GM23248 (cell line): ENCODE measurements around the gene LIME1. TPM values are rescaled to one million over a fixed set of nuclear protein-coding genes. Genes with fewer than 3 reads are reported as not detected.

Experiments used
- DNase-seq: peaks from one replicate; pipeline ENCODE4 v3.0.0-alpha.2; 2015
- H2AFZ ChIP-seq: fragments of 200-600 bp; sonication (generic); 2 replicates; pipeline ENCODE4 v1.6.1; 2016; ENCODE audit warnings: antibody characterized with exemption
- H3F3A ChIP-seq: fragments of 200-600 bp; sonication (generic); 2 replicates; pipeline ENCODE4 v1.6.1; 2016; ENCODE audit warnings: mild to moderate bottlenecking, antibody characterized with exemption, mixed run types; ENCODE audit not compliant: insufficient read depth
- H3K27ac ChIP-seq: fragments of 200-600 bp; sonication (generic); 2 replicates; pipeline ENCODE4 v1.5.1; 2016; ENCODE audit warnings: mild to moderate bottlenecking
- H3K27me3 ChIP-seq: fragments of 200-600 bp; sonication (generic); replicated peaks from 2 replicates; pipeline ENCODE4 v1.6.1; 2016; ENCODE audit warnings: mild to moderate bottlenecking; ENCODE audit not compliant: insufficient read depth
- H3K36me3 ChIP-seq: fragments of 200-600 bp; sonication (generic); 2 replicates; pipeline ENCODE4 v1.6.1; 2016; ENCODE audit warnings: low read depth, mild to moderate bottlenecking
- H3K4me1 ChIP-seq: fragments of 200-600 bp; sonication (generic); 2 replicates; pipeline ENCODE4 v1.6.1; 2016; ENCODE audit warnings: mild to moderate bottlenecking; ENCODE audit not compliant: insufficient read depth
- H3K4me2 ChIP-seq: fragments of 200-600 bp; sonication (generic); one replicate; pipeline ENCODE4 v1.6.1; 2016; ENCODE audit warnings: mild to moderate bottlenecking; ENCODE audit not compliant: unreplicated experiment
- H3K4me3 ChIP-seq: fragments of 200-600 bp; sonication (generic); 2 replicates; pipeline ENCODE4 v1.5.1; 2016; ENCODE audit warnings: mild to moderate bottlenecking
- H3K79me2 ChIP-seq: fragments of 200-600 bp; sonication (generic); 2 replicates; pipeline ENCODE4 v1.6.1; 2016; ENCODE audit warnings: mild to moderate bottlenecking; ENCODE audit not compliant: insufficient read depth
- H3K9ac ChIP-seq: fragments of 200-600 bp; sonication (generic); 2 replicates; pipeline ENCODE4 v1.6.1; 2016; ENCODE audit warnings: mild to moderate bottlenecking
- H3K9me2 ChIP-seq: fragments of 200-600 bp; sonication (generic); 2 replicates; pipeline ENCODE4 v1.6.1; 2016; ENCODE audit warnings: mixed run types, mild to moderate bottlenecking, moderate library complexity; ENCODE audit not compliant: insufficient read depth
- H3K9me3 ChIP-seq: fragments of 200-600 bp; sonication (generic); one replicate; pipeline ENCODE4 v1.6.1; 2017; ENCODE audit warnings: low read depth
- H4K20me1 ChIP-seq: fragments of 200-600 bp; sonication (generic); 2 replicates; pipeline ENCODE4 v1.6.0; 2016; ENCODE audit not compliant: insufficient read depth
- EZH2 ChIP-seq: fragments of 200-600 bp; sonication (generic); IDR thresholded peaks from 2 replicates; pipeline ENCODE4 v1.6.1; 2018; ENCODE audit warnings: antibody characterized with exemption, mild to moderate bottlenecking; ENCODE audit not compliant: insufficient read depth, poor library complexity, severe bottlenecking
- EZH2phosphoT487 ChIP-seq: fragments of 200-600 bp; sonication (generic); IDR thresholded peaks from 2 replicates; pipeline ENCODE4 v1.6.1; 2018; ENCODE audit warnings: antibody characterized with exemption, moderate library complexity, mild to moderate bottlenecking, low read depth; ENCODE audit not compliant: insufficient read depth
- WGBS, 2 experiments: methylation state at CpG; one replicate each; pipeline ENCODE4 v1.1.6; 2015 to 2017; ENCODE audit warnings: low lambda C conversion rate in 2 of 2, low coverage in 1 of 2; ENCODE audit errors: missing lambda C conversion rate in 2 of 2; 5-methylcytosine and 5-hydroxymethylcytosine counted together
- in situ Hi-C: fragments of 300-500 bp; cut with MboI; formaldehyde crosslinking; loops from 2 replicates; pipeline ENCODE4 v1.15.0; 2020
- polyA plus RNA-seq: library from polyadenylated mRNA; unstranded; fragments of >200 nt; fragmentation: Nextera tagmentation; extraction: Ambion mirVana; gene quantifications from 2 replicates; pipeline ENCODE4 v1.2.1, GENCODE V29; 2016
- total RNA-seq: library from RNA; depleted of rRNA; stranded (reverse); fragments of >200 nt; shearing (Covaris generic); gene quantifications from 2 replicates; pipeline ENCODE4 v1.2.3, GENCODE V29; 2014

LIME1 gene
- total and polyA plus RNA-seq, 2 experiments from 2014 or later, result 3.7 to 14.1 TPM

- H3F3A ChIP-seq, result no peaks in the 10 kb centered on the region; the same call in 1 of the 2 replicates
These were observed 41.7 kb upstream of the LIME1 start for GRCh38 chr20:63694584-63695423.

GRCh38 chr20:63695424-63696305, 40.8 kb upstream of the LIME1 start:
- H3K27ac ChIP-seq, result no peak overlapping the region
- in situ Hi-C loops, result no loop called here

More at GRCh38 chr20:63694584-63695423, 41.7 kb upstream of the LIME1 start:
- Histone ChIP-seq H3K36me3 (no peaks in the 10 kb centered on the region), H4K20me1 (no peaks in the 10 kb centered on the region), H3K4me1 (peaks cover 22% of the 10 kb centered on the region), H3K9ac (no peak overlapping the region), H3K4me3 (no peak overlapping the region), H3K4me2 (no peak overlapping the region), H2AFZ (no peak overlapping the region), H3K27me3 (no peaks in the 10 kb centered on the region), H3K9me2 (no peaks in the 10 kb centered on the region), H3K9me3 (no peaks in the 10 kb centered on the region), H3K27ac (no peak overlapping the region), H3K79me2 (peaks cover 1% of the 10 kb centered on the region; the same call in 1 of the 2 replicates)
- no peak for TF ChIP-seq EZH2
- no peak for TF ChIP-seq EZH2phosphoT487
- WGBS, 2 experiments, result 87 to 92% methylated on average over 32 of the region's 37 CpGs
- in situ Hi-C loops, result no loop called here
- no peak for DNase-seq

GRCh38 chr20:63696306-63696627, 40.2 kb upstream of the LIME1 start:
- Histone ChIP-seq H3K9me2 (no peaks in the 10 kb centered on the region), H2AFZ (no peak overlapping the region), H3K79me2 (peaks cover 8% of the 10 kb centered on the region; the same call in 1 of the 2 replicates), H3K9me3 (no peaks in the 10 kb centered on the region), H3K36me3 (no peaks in the 10 kb centered on the region), H3K4me2 (no peak overlapping the region), H3F3A (no peaks in the 10 kb centered on the region; the same call in 1 of the 2 replicates), H3K27me3 (no peaks in the 10 kb centered on the region), H3K4me3 (0 out of 2 replicates have a peak overlapping the region, but pooled peaks have one; percentile 47), H3K4me1 (peaks cover 24% of the 10 kb centered on the region), H4K20me1 (no peaks in the 10 kb centered on the region), H3K9ac (no peak overlapping the region; the same call in 1 of the 2 replicates), H3K27ac (no peak overlapping the region)
- peak; percentile 44 for DNase-seq
- WGBS, 2 experiments, result 44 to 58% methylated on average over 3 to 6 of the region's 6 CpGs
- TF ChIP-seq EZH2phosphoT487, result no peak
- in situ Hi-C loops, result no loop called here

More at GRCh38 chr20:63695424-63696305, 40.8 kb upstream of the LIME1 start:
- no peak overlapping the region for H3K4me3 ChIP-seq
- TF ChIP-seq EZH2phosphoT487 (no peak), EZH2 (no peak)
- DNase-seq, result no peak
- peaks cover 24% of the 10 kb centered on the region for H3K4me1 ChIP-seq
- 70 to 75% methylated on average over 24 to 25 of the region's 25 CpGs for WGBS, 2 experiments
- H2AFZ ChIP-seq, result no peak overlapping the region
- no peaks in the 10 kb centered on the region for H3K27me3 ChIP-seq
- H3K9me3 ChIP-seq, result no peaks in the 10 kb centered on the region
- H3K9me2 ChIP-seq, result no peaks in the 10 kb centered on the region
- no peaks in the 10 kb centered on the region for H4K20me1 ChIP-seq
- no peaks in the 10 kb centered on the region; the same call in 1 of the 2 replicates for H3F3A ChIP-seq
- no peaks in the 10 kb centered on the region for H3K36me3 ChIP-seq
- H3K79me2 ChIP-seq, result peaks cover 8% of the 10 kb centered on the region; the same call in 1 of the 2 replicates
- H3K9ac ChIP-seq, result no peak overlapping the region
- no peak overlapping the region for H3K4me2 ChIP-seq

- H3K27ac ChIP-seq, result no peak within 1 kb of the TSS
- no peaks in the 10 kb centered on the region for H4K20me1 ChIP-seq
- TF ChIP-seq EZH2phosphoT487 (no peak), EZH2 (no peak)
- H3K9ac ChIP-seq, result peak within 1 kb of the TSS; percentile 44
- H3K4me3 ChIP-seq, result peak within 1 kb of the TSS; percentile 47
- H3K79me2 ChIP-seq, result peaks cover 8% of the 10 kb centered on the region; the same call in 1 of the 2 replicates
- H3K4me1 ChIP-seq, result peaks cover 24% of the 10 kb centered on the region
- H3K4me2 ChIP-seq, result peak within 1 kb of the TSS; percentile 25
- H2AFZ ChIP-seq, result no peak within 1 kb of the TSS
- H3K27me3 ChIP-seq, result no peaks in the 10 kb centered on the region
- WGBS, 2 experiments, result 20 to 23% methylated on average over 30 to 50 of the region's 52 CpGs
- no peaks in the 10 kb centered on the region for H3K9me2 ChIP-seq
- in situ Hi-C loops, result no loop called here
- H3F3A ChIP-seq, result no peaks in the 10 kb centered on the region; the same call in 1 of the 2 replicates
- DNase-seq, result peak; percentile 47
- H3K36me3 ChIP-seq, result no peaks in the 10 kb centered on the region
- no peaks in the 10 kb centered on the region for H3K9me3 ChIP-seq
These were observed 39.7 kb upstream of the LIME1 start, which contains the start of gene TNFRSF6B for GRCh38 chr20:63696628-63697356. Gene TNFRSF6B, plus strand, starts transcription at chr20:63696652. Its CDS starts 116 bp downstream, at chr20:63696768.
